Osteocyte (in vitro differentiated cells): Measurements from ENCODE around the gene KHDC4. TPM values are rescaled to one million over a fixed set of nuclear protein-coding genes. Genes with fewer than 3 reads are reported as not detected.

Source experiments
- DNase-seq: peaks from one replicate; pipeline ENCODE4 v3.0.0; 2021; ENCODE audit warnings: mixed read lengths; ENCODE audit not compliant: unreplicated experiment; ENCODE audit errors: extremely low spot score
- H3K27ac Mint-ChIP-seq: one replicate; pipeline ENCODE4 v1.8.0; 2021; ENCODE audit warnings: mild to moderate bottlenecking, mixed read lengths; ENCODE audit not compliant: unreplicated experiment
- H3K27me3 Mint-ChIP-seq: one replicate; pipeline ENCODE4 v1.8.0; 2021; ENCODE audit warnings: mixed read lengths; ENCODE audit not compliant: unreplicated experiment
- H3K36me3 Mint-ChIP-seq: one replicate; pipeline ENCODE4 v1.8.0; 2021; ENCODE audit warnings: mixed read lengths; ENCODE audit not compliant: unreplicated experiment
- H3K4me1 Mint-ChIP-seq: one replicate; pipeline ENCODE4 v1.8.0; 2021; ENCODE audit warnings: mixed read lengths; ENCODE audit not compliant: unreplicated experiment
- H3K4me3 Mint-ChIP-seq: one replicate; pipeline ENCODE4 v1.8.0; 2021; ENCODE audit warnings: mild to moderate bottlenecking, moderate library complexity, mixed read lengths; ENCODE audit not compliant: unreplicated experiment
- H3K9me3 Mint-ChIP-seq: one replicate; pipeline ENCODE4 v1.8.0; 2021; ENCODE audit warnings: mixed read lengths; ENCODE audit not compliant: unreplicated experiment
- total RNA-seq: library from RNA; stranded (reverse); gene quantifications from 2 replicates; pipeline ENCODE4 v1.2.1, GENCODE V29; 2021
- TF ChIP-seq, protein P1 (sequence below): fragments of 200-600 bp; sonication (generic); IDR thresholded peaks from 2 replicates; pipeline ENCODE4 v1.5.0; 2021; ENCODE audit warnings: antibody characterized with exemption, mild to moderate bottlenecking, moderate library complexity

Gene KHDC4
- total RNA-seq, 1 donor from 2014 or later = 53.7 TPM

DNA sequence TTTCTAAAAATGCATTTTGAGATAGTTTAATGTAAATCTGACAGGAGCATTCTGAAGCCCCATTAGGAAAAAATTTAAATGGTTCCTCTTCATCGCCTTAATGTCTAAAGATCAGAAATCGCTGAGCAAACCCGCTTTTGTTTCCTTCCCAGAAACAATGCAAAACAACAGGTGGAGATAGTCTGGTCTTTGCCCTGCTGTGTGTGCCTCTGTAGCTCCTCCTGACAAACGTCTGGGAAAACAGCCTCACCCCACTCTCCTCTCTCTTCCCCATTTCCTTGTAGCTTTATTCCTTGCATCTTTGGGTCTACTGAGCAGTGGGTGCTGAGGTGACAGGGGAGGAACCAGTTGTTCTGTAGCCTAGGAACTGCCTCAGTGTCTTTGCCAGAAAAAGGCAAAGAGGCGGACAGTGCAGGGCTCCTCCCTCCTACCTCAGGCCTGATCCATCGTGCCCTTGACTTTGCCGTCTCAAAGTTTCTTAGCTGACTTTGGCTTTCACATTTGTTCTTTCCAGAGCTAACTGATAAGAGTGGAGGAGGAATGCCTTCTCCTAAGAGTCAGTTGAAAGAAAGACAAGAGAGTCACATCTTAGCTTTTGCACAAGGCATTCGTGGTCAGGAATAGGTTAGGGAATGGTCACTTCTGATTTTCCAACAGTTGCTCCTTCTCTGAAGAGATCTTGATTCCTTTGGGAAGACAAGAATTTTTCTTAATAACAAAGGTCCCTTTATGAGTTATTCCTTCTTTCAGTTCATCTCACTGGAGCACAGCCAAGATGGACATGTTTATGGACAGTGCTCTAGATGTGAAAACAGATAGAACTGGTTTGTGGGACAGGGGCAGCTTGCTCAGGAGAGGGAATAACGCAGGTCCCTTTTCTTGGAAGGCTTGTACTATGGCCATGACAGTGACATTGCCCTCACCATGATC lies 49.9 kb downstream of the KHDC4 start:
- no peak for DNase-seq

DNA sequence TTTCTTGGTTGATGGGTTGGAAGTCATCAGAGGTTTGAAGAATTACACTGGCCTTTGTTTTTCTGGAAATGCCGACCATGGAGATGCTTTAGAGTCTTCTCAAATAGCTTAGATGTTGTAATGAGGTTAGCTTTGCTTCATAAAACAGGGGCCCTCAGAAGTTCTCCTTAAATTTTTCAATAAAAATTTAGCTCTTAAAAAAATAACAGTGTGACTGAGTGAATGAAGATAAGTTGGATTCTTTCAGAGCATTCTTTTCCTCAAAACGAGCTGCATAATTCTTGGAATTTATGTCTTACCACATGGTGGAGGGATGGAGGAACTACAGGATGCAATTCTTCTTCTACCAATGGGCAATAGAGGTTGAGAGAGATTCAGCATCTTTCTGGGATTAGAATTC lies 51.4 kb downstream of the KHDC4 start:
- Mint-ChIP-seq H3K4me1 (peaks cover 7% of the 10 kb centered on the region), H3K4me3 (no peak overlapping the region), H3K27me3 (no peaks in the 10 kb centered on the region), H3K36me3 (peaks cover 6% of the 10 kb centered on the region), H3K27ac (no peak overlapping the region), H3K9me3 (no peaks in the 10 kb centered on the region)
- no peak for DNase-seq
- TF ChIP-seq, protein P1, sequence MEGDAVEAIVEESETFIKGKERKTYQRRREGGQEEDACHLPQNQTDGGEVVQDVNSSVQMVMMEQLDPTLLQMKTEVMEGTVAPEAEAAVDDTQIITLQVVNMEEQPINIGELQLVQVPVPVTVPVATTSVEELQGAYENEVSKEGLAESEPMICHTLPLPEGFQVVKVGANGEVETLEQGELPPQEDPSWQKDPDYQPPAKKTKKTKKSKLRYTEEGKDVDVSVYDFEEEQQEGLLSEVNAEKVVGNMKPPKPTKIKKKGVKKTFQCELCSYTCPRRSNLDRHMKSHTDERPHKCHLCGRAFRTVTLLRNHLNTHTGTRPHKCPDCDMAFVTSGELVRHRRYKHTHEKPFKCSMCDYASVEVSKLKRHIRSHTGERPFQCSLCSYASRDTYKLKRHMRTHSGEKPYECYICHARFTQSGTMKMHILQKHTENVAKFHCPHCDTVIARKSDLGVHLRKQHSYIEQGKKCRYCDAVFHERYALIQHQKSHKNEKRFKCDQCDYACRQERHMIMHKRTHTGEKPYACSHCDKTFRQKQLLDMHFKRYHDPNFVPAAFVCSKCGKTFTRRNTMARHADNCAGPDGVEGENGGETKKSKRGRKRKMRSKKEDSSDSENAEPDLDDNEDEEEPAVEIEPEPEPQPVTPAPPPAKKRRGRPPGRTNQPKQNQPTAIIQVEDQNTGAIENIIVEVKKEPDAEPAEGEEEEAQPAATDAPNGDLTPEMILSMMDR = no peak

More for the DNA sequence above, 49.9 kb downstream of the KHDC4 start:
- Mint-ChIP-seq H3K9me3 (no peaks in the 10 kb centered on the region), H3K4me3 (no peak overlapping the region), H3K36me3 (peaks cover 6% of the 10 kb centered on the region), H3K4me1 (peaks cover 15% of the 10 kb centered on the region), H3K27me3 (no peaks in the 10 kb centered on the region), H3K27ac (no peak overlapping the region)
- TF ChIP-seq, protein P1 = no peak

DNA sequence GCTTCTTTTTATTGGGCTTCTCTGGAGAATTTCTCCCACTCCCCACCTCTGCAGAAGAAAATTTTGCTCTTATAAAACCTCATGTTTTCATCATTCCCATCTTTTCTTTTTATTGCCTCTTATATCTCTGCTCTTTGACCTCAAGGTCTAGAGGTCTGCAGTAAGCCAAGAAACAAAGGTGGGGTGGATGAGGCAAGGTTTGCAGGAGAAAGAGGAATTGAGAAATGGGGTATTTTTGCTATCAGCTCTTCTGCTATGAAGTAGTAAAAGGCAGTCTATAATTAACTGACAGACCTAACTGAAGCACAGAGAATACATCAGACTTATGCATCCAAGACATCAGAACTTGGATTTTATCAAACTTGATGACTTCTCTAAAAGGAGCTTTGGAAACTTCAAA lies 52.0 kb downstream of the KHDC4 start:
- H3K9me3 Mint-ChIP-seq = no peaks in the 10 kb centered on the region
- H3K4me3 Mint-ChIP-seq = no peak overlapping the region
- H3K36me3 Mint-ChIP-seq = peaks cover 6% of the 10 kb centered on the region
- peaks cover 7% of the 10 kb centered on the region for H3K4me1 Mint-ChIP-seq
- no peaks in the 10 kb centered on the region for H3K27me3 Mint-ChIP-seq
- TF ChIP-seq, protein P1 = no peak
- DNase-seq = no peak
- no peak overlapping the region for H3K27ac Mint-ChIP-seq

DNA sequence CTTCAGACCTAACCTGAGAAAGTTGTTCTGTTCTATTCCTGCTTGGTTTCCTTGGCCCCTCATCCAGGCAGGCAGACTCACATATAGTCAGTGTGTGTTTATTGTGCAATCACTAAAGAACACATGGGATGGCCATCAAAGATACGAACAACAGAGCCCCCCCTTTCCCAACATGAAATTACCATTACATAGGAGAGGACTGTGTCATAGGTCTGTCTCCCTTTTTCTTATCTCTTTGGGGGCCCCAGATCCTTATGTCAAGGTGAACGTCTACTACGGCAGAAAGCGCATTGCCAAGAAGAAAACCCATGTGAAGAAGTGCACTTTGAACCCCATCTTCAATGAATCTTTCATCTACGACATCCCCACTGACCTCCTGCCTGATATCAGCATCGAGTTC lies 53.3 kb downstream of the KHDC4 start:
- Mint-ChIP-seq H3K9me3 (no peaks in the 10 kb centered on the region), H3K27ac (no peak overlapping the region), H3K4me1 (peaks cover 7% of the 10 kb centered on the region), H3K36me3 (peaks cover 6% of the 10 kb centered on the region), H3K27me3 (no peaks in the 10 kb centered on the region), H3K4me3 (no peak overlapping the region)
- DNase-seq = no peak
- TF ChIP-seq, protein P1 = no peak

DNA sequence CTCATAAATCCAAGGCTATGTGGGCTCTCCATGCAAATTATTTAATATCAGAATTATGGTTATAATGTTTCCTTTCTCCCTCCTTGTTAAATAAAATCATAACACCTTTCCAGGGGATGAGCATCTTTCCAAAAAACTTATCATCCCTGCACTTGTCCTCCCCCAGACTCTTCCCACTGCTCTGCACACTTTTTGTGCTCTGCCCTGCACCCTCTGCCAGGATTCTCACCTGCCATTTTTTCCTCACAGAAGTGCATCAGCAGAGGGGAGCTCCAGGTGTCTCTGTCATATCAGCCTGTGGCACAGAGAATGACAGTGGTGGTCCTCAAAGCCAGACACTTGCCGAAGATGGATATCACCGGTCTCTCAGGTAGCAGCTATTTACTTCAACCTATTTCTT lies 54.0 kb downstream of the KHDC4 start:
- Mint-ChIP-seq H3K9me3 (no peaks in the 10 kb centered on the region), H3K4me1 (peaks cover 7% of the 10 kb centered on the region), H3K27ac (no peak overlapping the region), H3K4me3 (no peak overlapping the region), H3K27me3 (no peaks in the 10 kb centered on the region), H3K36me3 (peaks cover 6% of the 10 kb centered on the region)
- TF ChIP-seq, protein P1 = no peak
- DNase-seq = no peak
